NOMO-1 (cell line): ENCODE results near the gene GAS5.
"Not testable (repeated sequence)": the region's sequence is repeated elsewhere in the genome, so short reads cannot be mapped to it uniquely, and the experiment has no call there.

Source experiments
- DNase-seq, 2 experiments: peaks; one replicate each; lab custom pipeline; 2025; ENCODE audit not compliant: unreplicated experiment in 2 of 2; lab: John Stamatoyannopoulos, UW

GAS5 gene

GRCh38 chr1:173870252-173871075 lies 2.7 kb upstream of the GAS5 start:
- no peak for DNase-seq

- peak in 1 of 2 experiments; percentile 57 for DNase-seq
Observed at GRCh38 chr1:173869021-173869359, 1.2 kb upstream of the GAS5 start.

- peak; percentile 82 to 86 for DNase-seq
Observed at GRCh38 chr1:173868266-173869020, 654 bp upstream of the GAS5 start, which contains the start of gene ZBTB37. Gene ZBTB37 (plus strand): TSS chr1:173868380. CDS start chr1:173870226, 1,846 bp downstream.

GRCh38 chr1:173867141-173867752 lies 542 bp downstream of the GAS5 start:
- no peak for DNase-seq

- no peak for DNase-seq
Observed at GRCh38 chr1:173866413-173867115, 1.2 kb downstream of the GAS5 start.

GRCh38 chr1:173865468-173866164 lies 2.2 kb downstream of the GAS5 start:
- no peak for DNase-seq

GRCh38 chr1:173864179-173864867 lies 3.5 kb downstream of the GAS5 start:
- DNase-seq: no peak

- no peak for DNase-seq
Observed at GRCh38 chr1:173863224-173864161, 4.3 kb downstream of the GAS5 start.

- DNase-seq: no peak
Observed at GRCh38 chr1:173862769-173863223, 5.0 kb downstream of the GAS5 start.

GRCh38 chr1:173862146-173862768 lies 5.5 kb downstream of the GAS5 start:
- DNase-seq: not testable (repeated sequence)

- DNase-seq: no peak
Observed at GRCh38 chr1:173861731-173862145, 6.1 kb downstream of the GAS5 start.

- no peak for DNase-seq
Observed at GRCh38 chr1:173860065-173860464, 7.7 kb downstream of the GAS5 start.

- DNase-seq: not testable (repeated sequence)
Observed at GRCh38 chr1:173859547-173859946, 8.2 kb downstream of the GAS5 start.

- DNase-seq: no peak
Observed at GRCh38 chr1:173857363-173857917, 10.3 kb downstream of the GAS5 start.

GRCh38 chr1:173856903-173857302 lies 10.9 kb downstream of the GAS5 start:
- DNase-seq: no peak

- DNase-seq: no peak
Observed at GRCh38 chr1:173856014-173856413, 11.8 kb downstream of the GAS5 start.

- no peak for DNase-seq
Observed at GRCh38 chr1:173853074-173853473, 14.7 kb downstream of the GAS5 start.

GRCh38 chr1:173852105-173852504 lies 15.7 kb downstream of the GAS5 start:
- DNase-seq: no peak
